PC-3 (cell line): Measurements from ENCODE around the gene PHKA1.

Experiments used
- CTCF ChIP-seq: fragments of 300-600 bp; sonication (generic); conservative IDR thresholded peaks from 2 replicates; pipeline ENCODE4 v1.5.1; 2017; ENCODE audit warnings: antibody characterized with exemption, low read depth, mild to moderate bottlenecking, low read length
- EZH2 ChIP-seq: fragments of 300-600 bp; sonication (generic); IDR thresholded peaks from one replicate; pipeline ENCODE4 v1.6.1; 2017; ENCODE audit warnings: antibody characterized with exemption, mild to moderate bottlenecking, low read length; ENCODE audit not compliant: unreplicated experiment

- TF ChIP-seq CTCF (no peak), EZH2 (no peak)
These were observed 79.8 kb downstream of the PHKA1 start for GRCh38 chrX:72634331-72634730.
